GM10266 (cell line): ENCODE results near the gene PPP1R14B.

Source experiments
- DNase-seq: peaks from one replicate; pipeline ENCODE4 v3.0.0; 2012; ENCODE audit errors: extremely low spot score
- TF ChIP-seq, protein P1 (sequence below): IDR thresholded peaks from 2 replicates; pipeline ENCODE4 v1.5.1; 2012; ENCODE audit warnings: mild to moderate bottlenecking, low read depth; ENCODE audit not compliant: control insufficient read depth, insufficient read depth; ENCODE audit errors: missing control alignments

Gene PPP1R14B

DNA sequence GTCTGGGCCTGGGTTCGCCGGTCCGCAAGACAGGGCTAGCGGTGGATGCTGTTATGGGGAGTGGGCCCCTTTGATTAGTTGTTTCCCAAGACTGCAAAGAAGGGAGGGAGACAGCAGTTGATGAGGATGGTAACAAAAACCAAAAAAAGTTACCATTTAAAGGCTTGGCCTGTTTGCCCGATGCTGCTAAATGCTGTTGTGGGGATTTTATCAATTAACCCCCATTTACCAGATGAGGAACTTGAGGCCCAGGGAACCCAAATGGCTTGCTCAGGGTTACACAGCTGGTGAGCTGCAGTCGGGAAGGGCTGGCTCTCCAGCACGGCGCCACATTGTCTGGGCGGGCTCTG, 24.1 kb downstream of the PPP1R14B start:
- no peak for DNase-seq
- TF ChIP-seq, protein P1, sequence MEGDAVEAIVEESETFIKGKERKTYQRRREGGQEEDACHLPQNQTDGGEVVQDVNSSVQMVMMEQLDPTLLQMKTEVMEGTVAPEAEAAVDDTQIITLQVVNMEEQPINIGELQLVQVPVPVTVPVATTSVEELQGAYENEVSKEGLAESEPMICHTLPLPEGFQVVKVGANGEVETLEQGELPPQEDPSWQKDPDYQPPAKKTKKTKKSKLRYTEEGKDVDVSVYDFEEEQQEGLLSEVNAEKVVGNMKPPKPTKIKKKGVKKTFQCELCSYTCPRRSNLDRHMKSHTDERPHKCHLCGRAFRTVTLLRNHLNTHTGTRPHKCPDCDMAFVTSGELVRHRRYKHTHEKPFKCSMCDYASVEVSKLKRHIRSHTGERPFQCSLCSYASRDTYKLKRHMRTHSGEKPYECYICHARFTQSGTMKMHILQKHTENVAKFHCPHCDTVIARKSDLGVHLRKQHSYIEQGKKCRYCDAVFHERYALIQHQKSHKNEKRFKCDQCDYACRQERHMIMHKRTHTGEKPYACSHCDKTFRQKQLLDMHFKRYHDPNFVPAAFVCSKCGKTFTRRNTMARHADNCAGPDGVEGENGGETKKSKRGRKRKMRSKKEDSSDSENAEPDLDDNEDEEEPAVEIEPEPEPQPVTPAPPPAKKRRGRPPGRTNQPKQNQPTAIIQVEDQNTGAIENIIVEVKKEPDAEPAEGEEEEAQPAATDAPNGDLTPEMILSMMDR: no peak

DNA sequence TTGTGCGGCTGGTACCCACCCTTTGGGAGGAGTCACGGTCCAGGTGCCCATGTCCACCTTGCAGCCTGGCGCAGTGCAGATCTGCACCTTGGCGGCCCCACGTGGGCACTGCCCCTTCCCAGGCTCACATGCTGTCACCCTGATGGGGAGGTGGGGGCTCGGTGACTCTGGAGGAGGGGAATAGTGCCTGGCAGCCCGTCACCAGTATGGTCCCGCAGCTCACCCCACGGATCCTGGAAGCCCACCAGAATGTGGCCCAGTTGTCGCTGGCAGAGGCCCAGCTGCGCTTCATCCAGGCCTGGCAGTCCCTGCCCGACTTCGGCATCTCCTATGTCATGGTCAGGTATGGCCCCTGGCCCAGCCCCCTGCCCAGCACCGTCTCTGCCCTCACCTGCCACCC, 25.9 kb downstream of the PPP1R14B start:
- TF ChIP-seq, protein P1: no peak
- no peak for DNase-seq

DNA sequence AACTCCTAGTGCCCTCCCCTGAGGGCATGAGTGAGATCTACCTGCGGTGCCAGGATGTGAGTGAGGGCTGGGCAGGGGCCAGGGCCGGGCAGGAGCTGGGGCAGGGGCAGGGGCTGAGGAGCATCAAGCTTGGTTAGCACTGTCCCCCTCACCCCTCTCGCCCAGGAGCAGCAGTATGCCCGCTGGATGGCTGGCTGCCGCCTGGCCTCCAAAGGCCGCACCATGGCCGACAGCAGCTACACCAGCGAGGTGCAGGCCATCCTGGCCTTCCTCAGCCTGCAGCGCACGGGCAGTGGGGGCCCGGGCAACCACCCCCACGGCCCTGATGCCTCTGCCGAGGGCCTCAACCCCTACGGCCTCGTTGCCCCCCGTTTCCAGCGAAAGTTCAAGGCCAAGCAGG, 26.5 kb downstream of the PPP1R14B start:
- no peak for DNase-seq
- TF ChIP-seq, protein P1: no peak

DNA sequence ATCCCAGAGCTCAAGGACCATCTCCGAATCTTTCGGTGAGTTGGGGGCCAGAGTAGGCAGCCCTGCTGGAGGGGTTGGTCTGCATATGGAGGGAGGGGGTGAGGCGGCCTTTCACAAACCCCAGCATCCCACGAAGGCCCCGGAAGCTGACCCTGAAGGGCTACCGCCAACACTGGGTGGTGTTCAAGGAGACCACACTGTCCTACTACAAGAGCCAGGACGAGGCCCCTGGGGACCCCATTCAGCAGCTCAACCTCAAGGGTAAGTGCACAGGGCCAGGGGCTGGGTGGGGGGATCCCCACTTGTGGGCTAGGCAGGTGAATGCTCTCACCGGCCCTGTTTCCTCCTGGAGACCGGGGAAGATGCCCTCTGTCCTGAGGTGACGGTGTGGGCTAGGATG, 27.0 kb downstream of the PPP1R14B start:
- DNase-seq: no peak
- TF ChIP-seq, protein P1: no peak

DNA sequence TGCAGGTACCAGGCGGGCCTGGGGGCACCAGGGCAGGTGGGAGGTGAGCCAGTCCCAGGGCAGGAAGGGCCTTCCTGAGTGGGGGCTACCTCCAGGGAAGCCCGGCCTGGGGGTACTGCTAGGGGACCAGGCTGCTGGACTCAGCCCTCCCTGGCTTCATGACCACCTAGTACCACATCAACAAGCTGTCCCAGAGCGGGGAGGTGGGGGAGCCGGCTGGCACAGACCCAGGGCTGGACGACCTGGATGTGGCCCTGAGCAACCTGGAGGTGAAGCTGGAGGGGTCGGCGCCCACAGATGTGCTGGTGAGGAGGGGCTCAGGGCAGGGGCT, 27.4 kb downstream of the PPP1R14B start:
- TF ChIP-seq, protein P1: no peak
- DNase-seq: no peak

DNA sequence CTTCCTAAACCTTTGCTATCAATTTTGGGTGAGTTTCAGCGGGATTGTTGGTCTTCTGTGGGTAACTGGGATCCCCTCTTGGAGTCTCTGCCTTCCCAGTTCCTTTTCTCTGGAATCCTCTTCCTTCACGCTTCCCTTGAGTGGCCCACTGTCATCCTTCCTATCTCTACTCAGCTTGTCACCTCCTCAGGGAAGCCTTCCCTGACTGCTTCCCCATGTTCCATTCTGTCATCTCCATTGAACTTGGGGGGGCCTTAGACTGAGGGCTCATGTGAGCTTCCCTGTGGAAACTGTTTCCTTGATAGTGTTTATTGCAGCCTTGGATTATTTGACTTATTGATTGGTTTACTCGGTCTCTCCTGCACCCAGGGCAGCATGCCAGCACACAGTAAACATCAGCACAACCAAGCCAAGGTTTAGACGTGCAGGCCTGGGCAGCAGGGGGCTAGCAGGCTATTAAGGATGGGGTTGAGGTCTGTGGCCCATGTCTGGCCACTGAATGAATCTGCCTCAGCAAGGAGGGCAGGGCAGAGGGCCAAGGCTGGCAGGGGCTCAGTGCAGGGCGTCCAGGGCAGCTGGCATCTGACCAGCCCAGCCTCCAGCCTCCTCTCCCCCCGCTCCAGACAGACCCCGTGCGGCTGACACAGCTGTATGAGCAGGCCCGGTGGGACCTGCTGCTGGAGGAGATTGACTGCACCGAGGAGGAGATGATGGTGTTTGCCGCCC, 28.0 kb downstream of the PPP1R14B start:
- DNase-seq: no peak
- TF ChIP-seq, protein P1: no peak

DNA sequence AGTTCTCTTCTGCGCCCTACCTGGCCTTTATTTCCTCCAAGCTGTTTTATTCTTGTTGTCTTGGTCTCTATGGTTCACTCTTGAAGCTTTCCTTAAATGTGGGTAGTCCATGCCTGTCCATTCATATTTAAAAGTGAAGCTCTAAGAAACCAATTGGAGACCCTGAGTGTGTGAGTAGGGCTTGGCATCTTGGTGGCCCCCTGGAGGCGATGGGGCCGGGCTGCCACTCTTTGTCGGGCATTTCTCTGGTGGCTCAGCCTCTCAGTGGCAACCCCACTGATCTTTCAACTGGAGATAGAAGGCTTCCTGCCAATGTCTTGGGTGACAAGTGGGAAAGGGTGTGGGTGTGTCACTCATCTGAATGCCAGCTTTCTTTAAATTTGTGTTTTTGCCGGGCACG, 29.9 kb downstream of the PPP1R14B start:
- DNase-seq: no peak
- TF ChIP-seq, protein P1: no peak
